Measurements from ENCODE around the gene LCOR. TPM values are rescaled to one million over a fixed set of nuclear protein-coding genes. Genes with fewer than 3 reads are reported as not detected.

LCOR gene
- total and polyA plus RNA-seq, 2 of the 13 experiments (the other 11 are each of a cell fraction or from before 2014, with no cell fraction given), result 12.4 to 23.7 TPM

DNA sequence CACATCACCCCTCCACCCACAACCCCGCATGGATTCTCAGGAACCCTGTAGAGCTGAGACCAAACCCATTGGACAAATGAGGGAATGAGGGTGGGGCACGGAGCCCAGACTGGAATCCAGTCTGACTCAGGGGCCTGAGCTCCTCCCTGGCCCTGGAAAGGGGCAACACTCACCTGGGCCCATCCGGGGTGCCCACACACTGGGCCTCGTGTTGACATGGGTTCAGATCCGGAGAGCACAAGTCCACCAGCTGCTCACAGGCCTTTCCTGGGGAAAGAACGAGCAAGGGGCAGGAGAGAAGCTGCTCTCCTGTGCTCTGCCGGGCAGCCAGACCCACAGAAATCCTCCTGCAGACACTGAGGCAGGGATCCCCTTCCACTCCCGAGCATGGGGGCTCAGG lies 181.5 kb downstream of the LCOR start (continued):
- TF ChIP-seq ZNF687 (CRISPR knock-in tag; IDR thresholded peaks at IDR 0.05) (peak; percentile 28), ZNF7 (CRISPR knock-in tag; IDR thresholded peaks at IDR 0.05) (no peak), NAIF1 (CRISPR knock-in tag; IDR thresholded peaks at IDR 0.05; ENCODE audit: borderline replicate concordance) (no peak), KDM2A (CRISPR knock-in tag; IDR thresholded peaks at IDR 0.05; ENCODE audit: borderline replicate concordance, low read depth) (0 out of 2 replicates have a peak, but pooled peaks have one; percentile 18), ZNF569 (CRISPR knock-in tag; IDR thresholded peaks at IDR 0.05; ENCODE audit: borderline replicate concordance) (no peak)
- TF ChIP-seq, protein P1, sequence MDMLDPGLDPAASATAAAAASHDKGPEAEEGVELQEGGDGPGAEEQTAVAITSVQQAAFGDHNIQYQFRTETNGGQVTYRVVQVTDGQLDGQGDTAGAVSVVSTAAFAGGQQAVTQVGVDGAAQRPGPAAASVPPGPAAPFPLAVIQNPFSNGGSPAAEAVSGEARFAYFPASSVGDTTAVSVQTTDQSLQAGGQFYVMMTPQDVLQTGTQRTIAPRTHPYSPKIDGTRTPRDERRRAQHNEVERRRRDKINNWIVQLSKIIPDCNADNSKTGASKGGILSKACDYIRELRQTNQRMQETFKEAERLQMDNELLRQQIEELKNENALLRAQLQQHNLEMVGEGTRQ (IDR thresholded peaks at IDR 0.05; ENCODE audit: low read depth, low read length), result no peak
- TF ChIP-seq, protein P1 (CRISPR knock-in tag; IDR thresholded peaks at IDR 0.05; ENCODE audit: borderline replicate concordance), result no peak
